GM19023 (cell line): ENCODE results near the gene OR12D1.

Experiments
- ATAC-seq: cut with Tn5 transposase; IDR thresholded peaks from one replicate; pipeline ENCODE4 v1.9.1; 2021; ENCODE audit warnings: mild to moderate bottlenecking, moderate library complexity; ENCODE audit not compliant: unreplicated experiment

Gene OR12D1

DNA sequence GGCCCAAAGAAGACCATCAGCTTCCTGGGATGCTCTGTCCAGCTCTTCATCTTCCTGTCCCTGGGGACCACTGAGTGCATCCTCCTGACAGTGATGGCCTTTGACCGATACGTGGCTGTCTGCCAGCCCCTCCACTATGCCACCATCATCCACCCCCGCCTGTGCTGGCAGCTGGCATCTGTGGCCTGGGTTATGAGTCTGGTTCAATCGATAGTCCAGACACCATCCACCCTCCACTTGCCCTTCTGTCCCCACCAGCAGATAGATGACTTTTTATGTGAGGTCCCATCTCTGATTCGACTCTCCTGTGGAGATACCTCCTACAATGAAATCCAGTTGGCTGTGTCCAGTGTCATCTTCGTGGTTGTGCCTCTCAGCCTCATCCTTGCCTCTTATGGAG, 47.3 kb downstream of the OR12D1 start:
- ATAC-seq = no peak

DNA sequence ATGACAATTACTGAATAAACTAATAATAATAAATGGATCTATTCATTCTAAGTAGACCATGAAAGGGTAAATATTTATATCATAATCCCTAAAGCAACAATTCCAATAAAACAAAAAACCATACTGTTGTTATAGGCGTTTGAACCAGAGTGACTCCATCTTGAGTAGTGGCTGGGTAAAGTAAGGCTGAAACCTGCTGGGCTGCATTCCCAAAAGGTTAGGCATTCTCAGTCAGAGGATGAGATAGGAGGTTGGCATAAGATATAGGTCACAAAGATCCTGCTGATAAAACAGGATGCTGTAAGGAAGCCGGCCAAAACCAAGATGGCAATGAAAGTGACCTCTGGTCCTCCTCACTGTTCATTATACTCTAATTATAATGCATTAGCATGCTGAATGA, 50.6 kb downstream of the OR12D1 start:
- ATAC-seq = no peak

DNA sequence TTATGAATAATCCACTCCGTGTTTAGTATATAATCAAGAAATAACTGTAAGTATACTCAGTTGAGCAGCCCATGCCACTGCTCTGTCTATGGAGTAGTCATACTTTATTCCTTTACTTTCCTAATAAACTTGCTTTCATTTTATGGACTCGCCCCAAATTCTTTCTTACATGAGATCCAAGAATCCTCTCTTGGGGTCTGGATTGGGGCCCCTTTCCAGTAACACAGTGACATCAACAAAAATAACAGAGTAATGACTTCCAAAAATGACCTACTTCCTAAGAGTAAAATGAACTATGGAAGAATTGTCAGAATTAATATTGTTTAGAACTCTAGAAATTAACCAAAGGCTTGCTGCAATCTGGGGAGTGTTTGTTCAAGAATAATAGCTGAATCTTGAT, 51.1 kb downstream of the OR12D1 start:
- ATAC-seq = no peak

DNA sequence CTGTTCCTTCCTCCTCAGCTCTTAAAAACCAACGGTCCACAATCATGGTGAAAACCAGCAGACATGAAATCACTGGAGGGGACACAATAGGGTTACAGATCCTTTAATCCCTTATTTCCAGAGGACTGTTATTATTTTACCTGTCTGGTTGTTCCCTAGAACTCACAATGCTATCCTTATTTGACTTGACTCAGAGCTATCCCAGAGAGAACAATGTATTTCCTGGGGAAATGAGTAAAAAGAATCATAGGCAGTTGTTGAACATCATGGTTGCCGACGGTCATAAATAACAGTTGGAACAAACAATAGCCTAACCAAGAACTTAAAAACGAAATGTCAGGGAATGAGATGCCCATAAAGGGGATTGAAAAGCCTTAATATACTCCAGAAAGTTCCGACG, 51.5 kb downstream of the OR12D1 start:
- no peak for ATAC-seq
